ENCODE results near the gene CHD6.

Gene CHD6

GRCh38 chr20:41510224-41510623 is 108.0 kb downstream of the CHD6 start:
- no peak overlapping the region for H3K27ac Mint-ChIP-seq
- H3K27me3 Mint-ChIP-seq = no peaks in the 10 kb centered on the region
- no peak overlapping the region for H3K4me3 Mint-ChIP-seq
- H3K36me3 Mint-ChIP-seq (ENCODE audit: low read depth) = peaks cover 75% of the 10 kb centered on the region
- peaks cover 11% of the 10 kb centered on the region for H3K9me3 Mint-ChIP-seq
- intact Hi-C loops (cut with micrococcal nuclease) = no loop called here
- peaks cover 26% of the 10 kb centered on the region for H3K4me1 Mint-ChIP-seq (ENCODE audit: low read depth)

GRCh38 chr20:41509316-41510200 is 108.6 kb downstream of the CHD6 start:
- Mint-ChIP-seq H3K4me1 (ENCODE audit: low read depth) (peaks cover 29% of the 10 kb centered on the region), H3K27ac (no peak overlapping the region), H3K36me3 (ENCODE audit: low read depth) (peaks cover 73% of the 10 kb centered on the region)

GRCh38 chr20:41508335-41508734 is 109.8 kb downstream of the CHD6 start:
- Mint-ChIP-seq H3K4me3 (no peak overlapping the region), H3K36me3 (ENCODE audit: low read depth) (peaks cover 70% of the 10 kb centered on the region)

More at GRCh38 chr20:41509316-41510200, 108.6 kb downstream of the CHD6 start:
- no peak overlapping the region for H3K4me3 Mint-ChIP-seq
- intact Hi-C loops (cut with micrococcal nuclease) = loop anchor here (10.0 kb wide), 1 partner anchor 105 kb away; the partner anchor contains the start of gene CHD6
- peaks cover 12% of the 10 kb centered on the region for H3K9me3 Mint-ChIP-seq
- H3K27me3 Mint-ChIP-seq = no peaks in the 10 kb centered on the region

GRCh38 chr20:41507851-41508250 is 110.3 kb downstream of the CHD6 start:
- no peaks in the 10 kb centered on the region for H3K27me3 Mint-ChIP-seq
- peaks cover 66% of the 10 kb centered on the region for H3K36me3 Mint-ChIP-seq (ENCODE audit: low read depth)

More at GRCh38 chr20:41508335-41508734, 109.8 kb downstream of the CHD6 start:
- intact Hi-C loops (cut with micrococcal nuclease) = loop anchor here (10.0 kb wide), 1 partner anchor 106 kb away; the partner anchor contains the start of gene CHD6
- peaks cover 29% of the 10 kb centered on the region for H3K4me1 Mint-ChIP-seq (ENCODE audit: low read depth)
- H3K27me3 Mint-ChIP-seq = no peaks in the 10 kb centered on the region
- H3K9me3 Mint-ChIP-seq = peaks cover 12% of the 10 kb centered on the region
- no peak overlapping the region for H3K27ac Mint-ChIP-seq

GRCh38 chr20:41507436-41507835 is 110.7 kb downstream of the CHD6 start:
- H3K4me1 Mint-ChIP-seq (ENCODE audit: low read depth) = peaks cover 29% of the 10 kb centered on the region
- no peak overlapping the region for H3K4me3 Mint-ChIP-seq
- H3K9me3 Mint-ChIP-seq = peaks cover 12% of the 10 kb centered on the region
- intact Hi-C loops (cut with micrococcal nuclease) = loop anchor here (10.0 kb wide), 1 partner anchor 107 kb away; the partner anchor contains the start of gene CHD6
- H3K27me3 Mint-ChIP-seq = no peaks in the 10 kb centered on the region
- peaks cover 61% of the 10 kb centered on the region for H3K36me3 Mint-ChIP-seq (ENCODE audit: low read depth)
- H3K27ac Mint-ChIP-seq = no peak overlapping the region

More at GRCh38 chr20:41507851-41508250, 110.3 kb downstream of the CHD6 start:
- intact Hi-C loops (cut with micrococcal nuclease) = loop anchor here (10.0 kb wide), 1 partner anchor 107 kb away; the partner anchor contains the start of gene CHD6
- H3K27ac Mint-ChIP-seq = no peak overlapping the region
- H3K4me1 Mint-ChIP-seq (ENCODE audit: low read depth) = peaks cover 29% of the 10 kb centered on the region
- no peak overlapping the region for H3K4me3 Mint-ChIP-seq
- H3K9me3 Mint-ChIP-seq = peaks cover 12% of the 10 kb centered on the region

- peak overlapping the region; percentile 5 for H3K27ac Mint-ChIP-seq
- peaks cover 29% of the 10 kb centered on the region for H3K4me1 Mint-ChIP-seq (ENCODE audit: low read depth)
- peaks cover 12% of the 10 kb centered on the region for H3K9me3 Mint-ChIP-seq
- peaks cover 51% of the 10 kb centered on the region for H3K36me3 Mint-ChIP-seq (ENCODE audit: low read depth)
- no peaks in the 10 kb centered on the region for H3K27me3 Mint-ChIP-seq
- no peak overlapping the region for H3K4me3 Mint-ChIP-seq
- intact Hi-C loops (cut with micrococcal nuclease) = loop anchor here (10.0 kb wide), 1 partner anchor 108 kb away; the partner anchor contains the start of gene CHD6
These were observed 111.8 kb downstream of the CHD6 start for GRCh38 chr20:41506192-41506915.

- intact Hi-C loops (cut with micrococcal nuclease) = loop anchor here (10.0 kb wide), 1 partner anchor 110 kb away; the partner anchor contains the start of gene CHD6
- Mint-ChIP-seq H3K27ac (no peak overlapping the region), H3K4me1 (ENCODE audit: low read depth) (peaks cover 29% of the 10 kb centered on the region), H3K27me3 (no peaks in the 10 kb centered on the region), H3K36me3 (ENCODE audit: low read depth) (peaks cover 46% of the 10 kb centered on the region), H3K4me3 (no peak overlapping the region), H3K9me3 (peaks cover 12% of the 10 kb centered on the region)
These were observed 113.0 kb downstream of the CHD6 start for GRCh38 chr20:41505184-41505583.

GRCh38 chr20:41501376-41501775 is 116.8 kb downstream of the CHD6 start:
- Mint-ChIP-seq H3K4me1 (ENCODE audit: low read depth) (peaks cover 13% of the 10 kb centered on the region), H3K27ac (no peak overlapping the region), H3K36me3 (ENCODE audit: low read depth) (peaks cover 50% of the 10 kb centered on the region), H3K4me3 (no peak overlapping the region), H3K27me3 (no peaks in the 10 kb centered on the region), H3K9me3 (peaks cover 12% of the 10 kb centered on the region)
- intact Hi-C loops (cut with micrococcal nuclease) = loop anchor here (10.0 kb wide), 1 partner anchor 113 kb away; the partner anchor contains the start of gene CHD6

- H3K4me3 Mint-ChIP-seq = no peak overlapping the region
- H3K4me1 Mint-ChIP-seq (ENCODE audit: low read depth) = peaks cover 1% of the 10 kb centered on the region
- H3K36me3 Mint-ChIP-seq (ENCODE audit: low read depth) = peaks cover 45% of the 10 kb centered on the region
- H3K27me3 Mint-ChIP-seq = no peaks in the 10 kb centered on the region
- no peaks in the 10 kb centered on the region for H3K9me3 Mint-ChIP-seq
- no peak overlapping the region for H3K27ac Mint-ChIP-seq
- intact Hi-C loops (cut with micrococcal nuclease) = loop anchor here (10.0 kb wide), 1 partner anchor 115 kb away; the partner anchor contains the start of gene CHD6
These were observed 118.0 kb downstream of the CHD6 start for GRCh38 chr20:41499961-41500725.

- H3K9me3 Mint-ChIP-seq = no peaks in the 10 kb centered on the region
- H3K36me3 Mint-ChIP-seq (ENCODE audit: low read depth) = peaks cover 40% of the 10 kb centered on the region
- no peak overlapping the region for H3K4me3 Mint-ChIP-seq
- no peak overlapping the region for H3K27ac Mint-ChIP-seq
- no peaks in the 10 kb centered on the region for H3K4me1 Mint-ChIP-seq (ENCODE audit: low read depth)
- intact Hi-C loops (cut with micrococcal nuclease) = no loop called here
- H3K27me3 Mint-ChIP-seq = no peaks in the 10 kb centered on the region
These were observed 119.1 kb downstream of the CHD6 start for GRCh38 chr20:41499064-41499463.

- intact Hi-C loops (cut with micrococcal nuclease) = no loop called here
- Mint-ChIP-seq H3K4me3 (no peak overlapping the region), H3K4me1 (ENCODE audit: low read depth) (no peaks in the 10 kb centered on the region), H3K27ac (no peak overlapping the region), H3K9me3 (no peaks in the 10 kb centered on the region), H3K36me3 (ENCODE audit: low read depth) (peaks cover 51% of the 10 kb centered on the region), H3K27me3 (no peaks in the 10 kb centered on the region)
These were observed 120.8 kb downstream of the CHD6 start for GRCh38 chr20:41497186-41497895.

- Mint-ChIP-seq H3K4me3 (no peak overlapping the region), H3K4me1 (ENCODE audit: low read depth) (no peaks in the 10 kb centered on the region), H3K27me3 (no peaks in the 10 kb centered on the region), H3K9me3 (no peaks in the 10 kb centered on the region), H3K36me3 (ENCODE audit: low read depth) (peaks cover 80% of the 10 kb centered on the region), H3K27ac (no peak overlapping the region)
- intact Hi-C loops (cut with micrococcal nuclease) = no loop called here
These were observed 123.7 kb downstream of the CHD6 start for GRCh38 chr20:41494451-41494850.

GRCh38 chr20:41483553-41483930 is 134.6 kb downstream of the CHD6 start:
- Mint-ChIP-seq H3K27me3 (no peaks in the 10 kb centered on the region), H3K4me3 (no peak overlapping the region), H3K27ac (no peak overlapping the region), H3K9me3 (no peaks in the 10 kb centered on the region), H3K4me1 (ENCODE audit: low read depth) (peaks cover 9% of the 10 kb centered on the region), H3K36me3 (ENCODE audit: low read depth) (peaks cover 74% of the 10 kb centered on the region)
- intact Hi-C loops (cut with micrococcal nuclease) = no loop called here
